ENCODE results near the gene MFN2.
A peak's percentile ranks its signal among the peaks of the same experiment; 100 is the strongest.
"Not testable (repeated sequence)": the region's sequence is repeated elsewhere in the genome, so short reads cannot be mapped to it uniquely, and the experiment has no call there.

Gene MFN2

GRCh38 chr1:11938722-11939526 is 41.3 kb upstream of the MFN2 start:
- Mint-ChIP-seq H3K36me3 (ENCODE audit: low read depth) (peaks cover 14% of the 10 kb centered on the region), H3K9me3 (no peaks in the 10 kb centered on the region), H3K27me3 (ENCODE audit: low read depth, poor library complexity) (peaks cover 5% of the 10 kb centered on the region), H3K4me3 (peak overlapping the region; percentile 49), H3K4me1 (peaks cover 52% of the 10 kb centered on the region), H3K27ac (peak overlapping the region; percentile 74)
- no peak for DNase-seq
- TF ChIP-seq, protein P1, sequence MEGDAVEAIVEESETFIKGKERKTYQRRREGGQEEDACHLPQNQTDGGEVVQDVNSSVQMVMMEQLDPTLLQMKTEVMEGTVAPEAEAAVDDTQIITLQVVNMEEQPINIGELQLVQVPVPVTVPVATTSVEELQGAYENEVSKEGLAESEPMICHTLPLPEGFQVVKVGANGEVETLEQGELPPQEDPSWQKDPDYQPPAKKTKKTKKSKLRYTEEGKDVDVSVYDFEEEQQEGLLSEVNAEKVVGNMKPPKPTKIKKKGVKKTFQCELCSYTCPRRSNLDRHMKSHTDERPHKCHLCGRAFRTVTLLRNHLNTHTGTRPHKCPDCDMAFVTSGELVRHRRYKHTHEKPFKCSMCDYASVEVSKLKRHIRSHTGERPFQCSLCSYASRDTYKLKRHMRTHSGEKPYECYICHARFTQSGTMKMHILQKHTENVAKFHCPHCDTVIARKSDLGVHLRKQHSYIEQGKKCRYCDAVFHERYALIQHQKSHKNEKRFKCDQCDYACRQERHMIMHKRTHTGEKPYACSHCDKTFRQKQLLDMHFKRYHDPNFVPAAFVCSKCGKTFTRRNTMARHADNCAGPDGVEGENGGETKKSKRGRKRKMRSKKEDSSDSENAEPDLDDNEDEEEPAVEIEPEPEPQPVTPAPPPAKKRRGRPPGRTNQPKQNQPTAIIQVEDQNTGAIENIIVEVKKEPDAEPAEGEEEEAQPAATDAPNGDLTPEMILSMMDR (IDR thresholded peaks at IDR 0.05) = no peak

DNA sequence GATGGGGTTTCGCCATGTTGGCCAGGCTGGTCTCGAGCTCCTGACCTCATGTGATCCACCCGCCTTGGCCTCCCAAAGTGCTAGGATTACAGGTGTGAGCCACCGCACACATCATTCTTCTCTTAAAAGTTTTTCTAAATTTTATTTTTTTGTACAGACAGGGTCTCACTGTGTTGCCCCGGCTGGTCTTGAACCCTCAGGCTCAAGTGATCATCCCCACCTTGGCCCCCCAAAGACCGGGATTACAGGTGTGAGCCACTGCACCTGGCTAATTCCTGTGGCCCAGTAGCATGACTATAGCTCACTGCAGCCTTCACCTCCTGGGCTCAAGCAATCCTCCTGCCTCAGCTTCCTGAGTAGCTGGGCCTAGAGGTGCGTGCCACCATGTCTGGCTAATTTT is 40.5 kb upstream of the MFN2 start:
- Mint-ChIP-seq H3K36me3 (ENCODE audit: low read depth) (peaks cover 15% of the 10 kb centered on the region), H3K4me1 (peaks cover 56% of the 10 kb centered on the region)
- H3K9me3 Mint-ChIP-seq; DNase-seq; H3K27ac Mint-ChIP-seq; H3K27me3 Mint-ChIP-seq (ENCODE audit: low read depth, poor library complexity); H3K4me3 Mint-ChIP-seq: not testable (repeated sequence)

- DNase-seq = no peak
- TF ChIP-seq, protein P1 (IDR thresholded peaks at IDR 0.05) = no peak
- H3K27ac Mint-ChIP-seq = no peak overlapping the region
Observed at GRCh38 chr1:11940260-11940921, 39.9 kb upstream of the MFN2 start.

GRCh38 chr1:11942280-11942679 is 38.0 kb upstream of the MFN2 start:
- H3K9me3 Mint-ChIP-seq = no peaks in the 10 kb centered on the region
- TF ChIP-seq, protein P1 (IDR thresholded peaks at IDR 0.05) = no peak
- H3K4me1 Mint-ChIP-seq = peaks cover 55% of the 10 kb centered on the region
- no peak for DNase-seq
- H3K27ac Mint-ChIP-seq = peak overlapping the region; percentile 95
- no peak overlapping the region for H3K4me3 Mint-ChIP-seq
- H3K27me3 Mint-ChIP-seq (ENCODE audit: low read depth, poor library complexity) = peaks cover 5% of the 10 kb centered on the region
- H3K36me3 Mint-ChIP-seq (ENCODE audit: low read depth) = peaks cover 34% of the 10 kb centered on the region

More at GRCh38 chr1:11940260-11940921, 39.9 kb upstream of the MFN2 start:
- Mint-ChIP-seq H3K27me3 (ENCODE audit: low read depth, poor library complexity) (peaks cover 5% of the 10 kb centered on the region), H3K4me1 (peaks cover 60% of the 10 kb centered on the region), H3K9me3 (no peaks in the 10 kb centered on the region), H3K4me3 (no peak overlapping the region), H3K36me3 (ENCODE audit: low read depth) (peaks cover 21% of the 10 kb centered on the region)

GRCh38 chr1:11943619-11944018 is 36.6 kb upstream of the MFN2 start:
- Mint-ChIP-seq H3K27me3 (ENCODE audit: low read depth, poor library complexity) (peaks cover 5% of the 10 kb centered on the region), H3K9me3 (peaks cover 5% of the 10 kb centered on the region), H3K27ac (no peak overlapping the region), H3K4me1 (peaks cover 48% of the 10 kb centered on the region), H3K36me3 (ENCODE audit: low read depth) (peaks cover 44% of the 10 kb centered on the region), H3K4me3 (no peak overlapping the region)
- no peak for DNase-seq
- TF ChIP-seq, protein P1 (IDR thresholded peaks at IDR 0.05) = no peak

GRCh38 chr1:11944358-11944931 is 35.8 kb upstream of the MFN2 start:
- H3K4me3 Mint-ChIP-seq = peak overlapping the region; percentile 54
- H3K4me1 Mint-ChIP-seq = peaks cover 40% of the 10 kb centered on the region
- H3K27ac Mint-ChIP-seq = peak overlapping the region; percentile 97
- peak; percentile 58 for DNase-seq
- TF ChIP-seq, protein P1 (IDR thresholded peaks at IDR 0.05) = no peak
- peaks cover 52% of the 10 kb centered on the region for H3K36me3 Mint-ChIP-seq (ENCODE audit: low read depth)
- H3K27me3 Mint-ChIP-seq (ENCODE audit: low read depth, poor library complexity) = peaks cover 5% of the 10 kb centered on the region
- H3K9me3 Mint-ChIP-seq = peaks cover 5% of the 10 kb centered on the region

Data from nephron progenitor cell (in vitro differentiated cells).